ENCODE results near the gene PITX3.
"Not testable (repeated sequence)": the region's sequence is repeated elsewhere in the genome, so short reads cannot be mapped to it uniquely, and the experiment has no call there.

PITX3 gene

DNA sequence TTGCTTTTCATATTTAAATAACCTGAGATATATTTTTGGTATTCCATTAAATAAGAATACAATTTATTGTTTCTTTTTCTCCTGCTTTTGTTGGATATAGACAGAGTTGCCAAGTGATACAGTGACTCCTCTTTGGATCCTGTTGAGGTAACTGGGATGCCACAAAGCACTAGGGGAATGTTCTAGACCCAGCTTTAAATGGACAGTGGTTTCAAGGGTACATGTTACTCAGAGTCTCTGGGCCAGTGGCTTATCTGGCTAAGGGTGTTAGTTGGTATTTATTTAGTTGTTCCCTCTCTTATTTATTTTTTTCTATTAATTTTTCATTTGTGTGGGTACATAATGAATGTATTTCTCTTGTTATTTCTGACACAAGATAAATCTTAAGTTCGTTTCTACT, 13.1 kb upstream of the PITX3 start:
- DNase-seq = no peak

DNA sequence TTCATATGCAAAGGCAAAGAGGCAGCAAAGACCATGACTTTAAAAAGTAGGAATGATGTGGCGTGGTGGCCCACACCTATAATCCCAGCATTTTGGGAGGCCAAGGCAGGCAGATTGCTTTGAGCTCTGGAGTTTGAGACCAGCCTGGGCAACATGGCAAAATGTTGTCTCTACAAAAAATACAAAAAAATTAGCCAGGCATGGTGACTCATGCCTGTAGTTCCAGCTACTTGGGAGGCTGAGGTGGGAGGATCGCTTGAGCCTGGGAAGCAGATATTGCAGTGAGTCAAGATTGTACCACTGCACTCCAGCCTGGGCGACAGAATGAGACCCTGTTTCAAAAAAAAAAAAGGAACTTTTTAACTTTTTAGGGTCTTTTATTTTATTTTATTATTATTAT, 11.2 kb upstream of the PITX3 start:
- DNase-seq = not testable (repeated sequence)

DNA sequence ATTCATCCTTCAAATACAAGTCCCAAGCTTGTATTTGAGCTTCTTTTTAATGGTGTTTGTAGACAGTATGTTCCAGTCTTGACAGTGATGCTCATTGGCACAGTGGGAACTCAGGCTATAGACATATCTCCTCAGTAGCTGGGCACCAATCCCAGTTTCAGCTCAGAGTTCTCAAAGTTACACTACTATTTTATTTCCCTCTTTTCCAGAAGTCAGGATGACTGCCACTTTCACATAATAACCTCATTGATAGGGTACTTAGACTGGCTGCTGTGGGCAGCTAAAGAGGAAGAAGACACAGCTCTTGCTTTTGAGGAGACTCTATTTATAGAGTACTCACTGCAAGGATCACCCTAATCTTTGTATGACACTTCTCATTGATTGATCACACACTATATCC, 6.4 kb upstream of the PITX3 start:
- DNase-seq = no peak

DNA sequence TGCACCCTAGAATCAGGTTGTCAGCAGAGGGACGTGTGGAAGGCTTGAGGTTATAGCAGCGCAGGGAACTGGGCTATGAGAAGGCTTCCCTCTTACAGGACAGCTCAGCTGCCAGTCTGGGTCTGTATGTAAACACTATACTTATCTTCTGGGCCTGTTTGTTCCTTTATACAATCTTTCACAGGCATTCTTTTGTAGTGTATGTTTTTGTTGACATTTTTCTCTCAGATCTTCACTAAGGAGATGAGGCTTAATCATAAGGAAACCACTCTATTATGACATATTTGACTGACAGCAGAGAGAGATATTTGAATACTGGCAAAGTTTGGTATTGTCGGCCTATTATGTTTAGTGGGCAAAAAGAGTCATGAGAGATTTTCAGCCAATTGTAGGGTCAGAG, 4.9 kb upstream of the PITX3 start:
- no peak for DNase-seq

DNA sequence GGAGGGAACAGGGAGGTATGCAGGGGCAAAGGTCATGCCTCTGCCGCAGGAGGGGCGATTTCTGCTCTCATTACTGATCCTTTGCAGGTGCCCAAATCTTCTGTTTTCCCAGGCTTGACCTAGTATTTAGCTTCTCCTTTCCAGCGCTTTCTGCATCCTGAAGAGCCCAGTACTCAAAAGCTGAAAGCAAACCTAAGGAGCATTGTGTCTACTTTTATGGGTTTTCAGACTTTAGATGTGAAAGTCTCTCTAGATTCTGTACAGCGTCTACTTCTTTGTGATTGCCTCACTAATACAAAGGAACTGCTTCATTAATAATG, 4.6 kb upstream of the PITX3 start:
- no peak for DNase-seq

DNA sequence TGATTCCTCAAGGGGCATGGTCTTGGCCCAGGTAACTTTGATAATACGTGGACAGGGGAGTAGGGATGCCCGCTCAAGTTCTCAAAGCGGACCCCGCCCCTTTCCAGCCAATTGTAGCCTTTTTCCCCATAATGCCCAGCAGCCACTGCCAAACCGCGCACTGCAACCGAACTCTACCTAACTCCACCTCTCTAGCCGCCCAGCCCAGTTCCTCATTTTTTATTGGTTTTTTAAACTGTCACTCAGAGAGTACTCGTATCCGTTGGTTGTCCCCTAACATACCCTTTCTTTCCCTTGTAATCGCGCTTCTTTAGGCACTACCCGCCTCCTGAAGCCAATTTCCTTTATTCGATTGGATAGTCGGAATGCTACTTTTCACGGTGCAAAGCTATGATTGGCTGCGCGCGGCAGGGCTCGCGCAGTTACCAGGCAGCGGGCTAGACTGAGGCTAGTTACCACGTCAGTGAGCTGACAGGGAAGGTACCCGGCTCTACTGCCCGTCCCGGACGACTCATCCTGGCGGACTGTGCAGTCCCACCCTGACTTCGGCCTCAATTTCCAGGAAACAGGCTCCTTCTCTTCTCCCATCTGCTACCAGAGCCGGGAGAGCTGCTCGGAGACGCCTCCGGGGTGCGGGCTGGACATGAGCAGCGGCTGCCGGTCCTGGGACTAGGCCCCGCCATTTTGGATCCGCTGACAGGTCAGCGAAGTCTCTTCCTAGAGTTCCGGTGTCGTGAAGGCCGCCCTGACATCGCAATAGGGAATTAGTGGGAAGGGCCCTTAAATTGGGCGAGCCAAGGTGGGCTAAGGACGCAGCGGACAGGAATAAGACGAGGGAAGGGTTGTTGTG, 4.0 kb upstream of the PITX3 start, which contains the start of gene GBF1:
TSS of gene GBF1 (plus strand) at position 451 of the 850 bp plus-strand sequence. CDS start 13,407 bp downstream, outside the sequence.
- DNase-seq = peak; percentile 83

DNA sequence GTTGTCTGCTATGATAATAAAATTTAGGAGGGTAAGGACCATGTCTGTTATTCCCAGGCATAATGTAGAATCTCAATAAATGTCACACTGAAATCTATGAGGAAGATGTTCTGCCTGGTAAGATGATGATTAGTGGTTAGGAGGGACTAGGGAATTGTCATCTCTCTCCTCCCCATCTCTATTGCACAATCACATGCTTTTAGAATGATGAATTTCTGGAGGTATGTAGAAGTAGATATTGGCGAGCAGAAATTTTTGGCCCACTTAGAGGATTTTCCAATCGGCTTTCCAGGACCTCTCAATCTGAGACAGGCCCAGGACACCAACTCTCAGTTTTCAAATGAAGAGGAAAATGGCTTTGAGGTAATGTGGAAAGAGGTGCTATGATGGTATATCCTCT, 2.0 kb upstream of the PITX3 start:
- DNase-seq = no peak

DNA sequence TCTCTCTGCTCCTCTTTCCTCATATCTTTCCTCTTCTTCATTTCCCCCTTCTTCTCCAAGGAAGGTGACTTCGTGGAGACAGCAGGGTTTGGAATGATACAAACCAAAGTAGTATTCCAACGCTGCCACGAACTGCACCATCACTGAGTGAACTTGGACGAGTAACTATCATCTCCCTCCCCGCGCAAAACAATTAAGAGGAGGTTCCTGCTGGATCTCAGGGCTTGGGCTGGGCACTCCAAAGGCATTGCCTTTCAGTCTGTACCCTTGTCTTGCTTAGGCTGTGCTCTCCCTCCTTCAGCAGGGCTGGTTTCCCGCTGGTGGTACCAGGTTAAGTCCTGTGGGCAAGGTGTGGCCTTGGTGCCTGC, 790 bp upstream of the PITX3 start:
- no peak for DNase-seq

DNA sequence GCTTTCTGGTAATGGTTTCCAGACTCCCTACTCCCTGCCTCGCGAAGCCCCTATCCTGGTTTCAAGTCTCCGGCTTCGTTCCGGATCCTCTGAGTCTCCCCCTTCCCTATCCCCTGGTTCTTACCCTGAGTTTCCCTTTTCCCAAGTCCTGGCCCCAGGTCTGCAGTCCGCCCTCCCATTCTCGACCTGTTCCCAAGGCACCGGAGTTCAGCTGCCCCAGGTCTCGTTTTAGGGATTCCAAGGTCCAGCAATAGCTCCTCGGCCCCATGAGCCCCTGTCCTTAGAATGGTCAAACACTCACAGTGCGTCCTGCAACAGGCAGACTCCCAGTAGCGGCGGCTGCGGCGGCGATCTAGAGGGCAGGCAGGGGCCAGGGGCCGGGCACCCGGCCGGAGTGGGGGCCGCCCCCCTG, 274 bp downstream of the PITX3 start:
- DNase-seq = no peak

DNA sequence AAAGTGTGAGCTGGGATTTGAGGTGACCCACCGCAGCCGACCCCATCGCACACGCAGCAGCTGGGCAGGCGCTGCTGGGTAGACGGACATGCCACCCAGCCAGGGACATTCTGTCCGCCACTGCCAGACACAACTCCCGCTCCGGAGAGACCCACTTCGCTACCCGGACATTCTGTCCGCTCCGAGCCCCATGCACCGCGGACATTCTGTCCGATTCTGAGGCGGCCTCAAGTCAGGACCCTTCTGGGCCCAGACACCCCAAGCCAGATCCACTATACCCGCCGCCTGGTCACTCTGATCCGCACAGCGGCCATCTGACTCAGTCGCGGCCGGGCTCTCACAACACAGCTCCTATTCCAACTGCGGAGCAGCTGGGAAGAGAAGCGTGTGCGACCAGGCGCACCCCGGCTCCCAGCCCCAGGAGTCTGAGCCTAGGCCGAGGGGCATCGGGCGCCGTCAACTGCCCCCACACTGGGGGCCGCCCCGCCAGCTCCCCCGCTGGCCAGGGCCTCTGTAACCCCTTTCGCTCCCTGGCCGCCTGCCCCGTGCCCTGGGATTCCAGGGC, 763 bp downstream of the PITX3 start:
- no peak for DNase-seq

DNA sequence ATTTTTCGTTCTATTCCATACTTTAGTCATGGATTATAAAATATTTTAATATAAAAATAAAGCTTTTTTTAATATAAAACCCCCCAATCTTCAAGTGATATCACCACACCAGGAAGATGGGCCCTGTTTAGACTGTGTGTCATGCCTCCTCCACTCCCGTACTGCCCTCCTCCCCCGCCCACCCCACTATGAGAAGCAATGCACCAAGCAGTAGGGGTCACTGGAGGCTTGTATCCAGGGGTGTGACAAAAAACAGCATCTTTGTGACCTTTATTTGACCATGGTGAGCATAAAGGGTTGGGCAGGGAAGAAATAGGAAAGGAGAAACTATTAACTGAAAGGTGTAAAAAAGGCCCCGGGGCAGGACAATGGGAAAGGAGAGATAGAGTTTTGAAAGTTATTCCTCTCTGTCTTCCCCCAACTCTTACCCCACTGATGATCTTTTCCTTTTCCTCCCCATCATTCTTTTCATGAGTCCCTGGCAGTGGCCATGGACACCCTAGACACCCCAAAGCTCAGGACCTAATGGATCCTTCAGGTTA, 3.5 kb downstream of the PITX3 start:
- DNase-seq = no peak

DNA sequence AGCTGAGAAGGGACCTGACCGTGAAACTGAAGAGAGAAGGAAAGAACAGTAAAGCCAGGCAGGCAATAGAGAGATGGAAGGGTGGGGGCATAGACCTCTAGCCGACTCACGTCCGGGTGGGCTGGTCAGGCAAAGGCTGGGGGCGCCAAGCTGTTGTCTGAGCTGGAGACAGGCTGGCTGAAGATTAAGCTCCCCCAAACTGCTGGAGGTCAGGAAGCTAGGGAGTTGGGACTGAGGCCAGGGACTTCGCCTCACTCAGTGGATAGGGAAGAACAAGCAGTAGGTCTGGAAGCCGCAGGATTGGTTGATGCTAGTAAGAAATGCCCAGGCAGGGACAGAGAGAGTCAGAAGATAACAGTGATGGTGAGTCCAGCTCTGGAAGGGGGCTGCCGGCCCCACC, 5.3 kb downstream of the PITX3 start:
- DNase-seq = no peak

DNA sequence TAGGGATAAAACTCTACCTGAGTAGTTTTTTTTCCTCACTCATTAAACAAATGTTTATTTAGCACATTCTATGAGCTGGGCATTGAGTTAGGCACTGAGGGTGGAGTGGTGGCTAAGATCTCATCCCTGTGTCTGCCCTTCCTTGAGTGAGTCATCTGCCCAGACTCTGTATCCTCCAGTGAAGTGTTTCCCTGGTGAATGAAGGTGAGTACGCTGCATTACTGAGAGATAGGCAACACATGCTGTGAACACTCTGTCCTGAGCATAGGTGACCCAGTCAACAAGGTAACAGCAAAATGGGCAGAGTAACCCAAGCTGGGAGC, 5.8 kb downstream of the PITX3 start:
- no peak for DNase-seq

DNA sequence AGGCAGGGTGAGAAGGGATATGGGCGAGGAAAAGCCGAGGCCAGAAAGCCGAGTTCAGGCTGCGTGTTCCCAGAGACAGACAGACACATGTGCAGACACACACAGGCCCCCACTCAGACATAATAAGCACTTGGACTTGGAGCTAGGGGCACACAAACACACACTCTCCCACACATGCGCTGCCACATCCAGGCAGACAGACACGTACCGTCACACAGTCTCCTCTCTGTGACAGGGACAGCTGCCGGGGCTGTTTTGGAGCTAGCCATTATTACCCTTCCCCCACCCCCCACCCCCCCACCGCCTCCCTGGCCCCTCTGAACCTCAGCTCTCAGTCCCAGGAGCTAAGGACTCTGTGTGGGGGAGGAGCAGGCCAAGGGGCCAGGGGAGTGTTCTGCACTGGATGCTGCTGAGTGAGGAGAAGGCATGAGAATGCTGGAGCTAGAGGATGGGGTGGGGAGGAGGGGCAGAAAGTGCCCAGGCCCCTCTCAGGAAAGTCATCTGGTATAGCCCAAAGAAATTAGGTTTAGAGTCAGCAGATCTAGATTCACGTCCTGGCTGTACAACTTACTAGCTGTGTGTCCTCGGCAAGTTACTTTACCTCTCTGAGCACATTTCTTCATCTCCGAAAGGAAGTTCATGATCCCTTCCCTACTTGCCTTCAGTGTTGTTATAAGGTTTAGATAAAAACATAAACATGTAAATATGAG, 6.3 kb downstream of the PITX3 start:
- no peak for DNase-seq

DNA sequence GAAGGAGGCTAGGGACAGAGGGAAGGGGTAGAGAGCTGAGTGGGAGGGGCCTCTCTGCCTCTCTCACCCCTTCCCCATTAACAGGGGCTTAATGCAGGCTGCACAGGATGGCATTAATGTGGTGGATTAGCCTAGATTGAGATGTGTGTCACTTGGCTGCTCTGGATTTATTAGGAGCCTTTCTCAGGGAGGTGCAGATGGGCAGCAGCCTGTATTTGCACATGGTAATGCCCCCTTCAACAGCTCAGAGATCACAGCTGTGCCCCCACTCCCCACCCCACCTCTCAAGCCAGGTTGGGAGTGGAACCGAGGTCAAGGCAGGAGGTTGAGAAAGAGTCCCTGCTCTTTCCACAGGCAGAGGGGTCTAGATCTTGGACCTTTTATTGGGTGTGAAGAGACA, 7.3 kb downstream of the PITX3 start:
- no peak for DNase-seq

DNA sequence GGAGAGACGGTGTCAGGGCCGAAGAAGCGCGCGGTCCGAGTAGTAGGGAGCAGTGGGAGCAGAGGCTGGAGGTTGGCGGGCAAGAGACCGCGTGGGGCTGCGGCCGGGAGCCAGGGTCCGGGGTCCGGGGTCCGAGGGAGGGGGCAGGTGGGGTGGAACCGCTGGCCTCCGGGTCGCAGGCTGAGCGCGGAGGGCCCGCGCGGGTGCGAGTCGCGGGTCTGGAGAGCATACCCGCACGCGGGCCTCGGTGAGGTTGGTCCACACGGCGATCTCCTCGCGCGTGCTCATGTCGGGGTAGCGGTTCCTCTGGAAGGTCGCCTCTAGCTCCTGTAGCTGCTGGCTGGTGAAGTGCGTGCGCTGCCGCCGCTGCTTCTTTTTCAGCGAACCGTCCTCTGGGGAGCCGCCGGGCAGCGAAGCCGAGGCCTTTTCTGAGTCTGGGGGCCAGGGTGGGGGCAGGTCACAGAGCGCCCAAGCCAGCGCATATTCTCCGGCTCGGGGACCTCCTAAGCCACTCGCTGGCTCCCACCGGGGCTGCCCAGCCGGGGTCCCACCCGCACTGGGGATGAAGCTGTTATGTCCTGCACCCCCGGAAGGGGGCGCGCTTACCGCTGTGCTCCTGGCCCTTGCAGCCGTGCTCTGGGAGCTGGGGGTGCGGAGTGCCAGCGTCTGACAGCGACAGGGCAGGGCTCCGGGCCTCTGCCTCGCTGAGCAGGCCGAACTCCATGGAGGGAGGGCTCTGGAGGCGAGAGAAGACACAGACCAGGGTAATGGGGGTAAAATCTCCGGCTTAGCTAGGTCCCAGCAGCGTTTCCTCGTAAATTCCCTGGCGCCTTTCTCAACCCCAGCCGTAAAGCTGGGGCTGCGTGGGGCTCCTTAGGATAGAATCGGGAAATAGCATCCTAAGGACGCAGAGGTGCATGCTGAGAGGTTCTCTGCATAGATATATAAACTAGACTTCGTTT, 9.7 kb downstream of the PITX3 start:
- DNase-seq = peak; percentile 47

DNA sequence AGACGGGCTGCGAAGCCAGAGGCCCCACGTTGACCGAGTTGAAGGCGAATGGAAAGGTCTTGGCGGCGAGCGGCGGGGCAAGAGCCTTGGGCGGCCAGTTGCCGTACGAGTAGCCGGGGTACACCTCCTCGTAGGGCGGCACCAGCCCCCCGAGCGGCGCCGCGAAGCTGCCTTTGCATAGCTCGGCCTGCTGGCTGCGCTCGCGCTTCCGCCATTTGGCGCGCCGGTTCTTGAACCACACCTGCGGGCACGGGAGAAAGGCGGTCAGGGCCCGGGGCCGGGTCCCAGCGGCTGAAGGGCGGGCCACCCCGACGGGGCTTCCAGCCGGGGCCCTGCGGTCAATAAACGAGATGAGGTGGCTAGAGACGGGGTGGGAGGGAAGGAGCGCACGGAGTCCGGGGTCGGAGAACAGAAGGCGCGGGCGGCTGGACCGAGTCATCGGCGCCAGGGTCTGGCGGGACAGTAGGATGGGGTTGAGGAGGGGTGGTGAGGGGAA, 10.4 kb downstream of the PITX3 start:
- peak; percentile 34 for DNase-seq

DNA sequence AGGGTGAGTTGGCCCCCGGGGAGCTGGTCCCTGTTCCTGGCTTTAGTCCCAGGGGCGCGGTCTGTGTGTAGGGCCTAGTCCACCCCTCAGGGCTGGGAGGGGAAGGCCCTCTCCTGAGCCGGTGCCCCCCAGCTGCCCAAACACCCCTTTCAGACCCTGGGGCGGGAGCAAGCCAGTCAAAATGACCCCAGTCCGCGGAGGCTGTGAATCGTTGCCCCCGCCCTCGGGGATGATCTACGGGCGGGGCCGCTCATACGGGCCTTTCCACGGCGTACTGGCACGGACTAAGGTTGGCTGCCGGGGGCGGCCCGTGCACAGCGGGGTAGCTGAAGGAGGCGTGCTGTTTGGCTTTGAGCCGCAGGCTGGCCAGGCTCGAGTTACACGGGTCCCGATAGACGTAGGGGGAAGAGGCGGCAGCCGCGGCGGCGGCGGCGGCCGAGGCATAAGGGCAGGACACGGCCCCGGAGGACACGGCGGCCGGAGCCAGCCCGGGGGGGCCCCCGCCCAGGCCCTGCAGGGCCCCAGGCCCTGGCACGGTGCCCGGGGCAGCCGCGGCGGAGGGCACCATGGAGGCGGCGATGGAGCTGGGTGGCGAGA, 10.9 kb downstream of the PITX3 start:
- DNase-seq = no peak

DNA sequence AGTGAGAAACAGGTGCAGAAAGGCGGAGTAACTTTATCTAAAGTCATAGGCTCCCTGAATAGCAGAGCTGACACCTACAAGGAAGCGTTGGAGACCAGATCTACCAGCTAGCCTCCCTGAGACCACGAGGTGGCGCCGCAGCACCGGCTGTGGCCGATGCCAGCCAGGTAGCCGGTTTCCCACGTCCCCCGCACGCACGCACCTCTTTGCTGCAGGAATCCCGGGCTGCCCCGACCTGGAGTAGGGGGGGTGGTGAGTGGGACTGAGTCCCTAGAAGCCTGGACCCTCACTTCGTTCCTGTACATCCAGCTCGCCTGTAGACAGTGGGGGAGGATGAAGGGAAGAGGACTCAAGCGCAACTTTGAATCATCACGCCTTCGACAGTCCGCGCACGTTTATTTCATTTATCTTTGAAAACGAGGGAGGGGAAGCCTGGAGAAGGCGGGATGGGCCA, 11.5 kb downstream of the PITX3 start:
- peak; percentile 77 for DNase-seq

DNA sequence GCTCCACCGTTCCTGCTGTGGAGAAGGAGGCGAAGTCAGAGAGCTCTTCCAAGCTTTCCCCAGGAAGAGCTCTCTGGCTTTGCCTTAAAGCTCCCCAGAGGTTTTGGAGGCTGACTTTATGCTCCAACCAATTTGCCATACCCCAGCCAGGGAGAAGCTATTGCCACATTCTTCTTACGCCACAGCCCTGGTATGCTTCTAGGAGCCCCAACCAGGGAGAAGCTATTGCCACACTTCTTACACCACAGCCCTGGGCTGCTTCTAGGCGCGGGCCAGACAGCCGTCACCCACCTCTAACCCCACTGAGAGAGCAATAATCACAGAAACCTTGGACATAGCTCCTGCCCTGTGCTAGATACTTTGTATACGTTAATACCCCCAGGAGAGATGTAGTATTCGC, 14.3 kb downstream of the PITX3 start:
- DNase-seq = no peak

DNA sequence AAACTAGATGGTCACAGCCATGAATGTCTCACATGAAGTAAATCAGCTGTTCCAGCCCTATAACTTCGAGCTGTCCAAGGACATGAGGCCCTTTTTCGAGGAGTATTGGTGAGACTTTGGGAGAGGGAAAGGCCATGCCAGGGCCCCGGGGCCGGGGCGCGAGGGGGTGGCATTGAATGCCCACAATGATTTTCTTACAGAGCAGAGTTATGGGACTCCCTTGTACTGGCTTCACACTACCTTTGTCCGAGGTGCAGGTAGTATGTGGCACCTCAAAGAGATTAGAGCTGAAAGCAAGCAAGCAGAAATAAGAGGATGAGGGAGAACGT, 14.8 kb downstream of the PITX3 start:
- no peak for DNase-seq

Measured in activated effector memory CD4-positive, alpha-beta T cell treated with Interleukin-2 at 50 U/mL for 16 hours (primary cell).